IPS-NIHi7 (cell line): Measurements from ENCODE around the gene C22orf23.
A peak's percentile ranks its signal among the peaks of the same experiment; 100 is the strongest.

Experiments
- DNase-seq: peaks from one replicate; pipeline ENCODE4 v3.0.0; 2012; ENCODE audit warnings: mixed read lengths; ENCODE audit errors: extremely low spot score

C22orf23 gene

GRCh38 chr22:37898441-37899181 is 54.8 kb downstream of the C22orf23 start:
- DNase-seq, result no peak

GRCh38 chr22:37897807-37898206 is 55.6 kb downstream of the C22orf23 start:
- DNase-seq, result no peak

- no peak for DNase-seq
These were observed 56.5 kb downstream of the C22orf23 start for GRCh38 chr22:37896939-37897338.

- no peak for DNase-seq
These were observed 57.2 kb downstream of the C22orf23 start for GRCh38 chr22:37896181-37896592.

- peak; percentile 62 for DNase-seq
These were observed 58.3 kb downstream of the C22orf23 start for GRCh38 chr22:37894939-37895670.

- no peak for DNase-seq
These were observed 59.8 kb downstream of the C22orf23 start for GRCh38 chr22:37893583-37893983.
